ENCODE results near the gene ZWILCH.
A peak's percentile ranks its signal among the peaks of the same experiment; 100 is the strongest.
"Not testable (repeated sequence)": the region's sequence is repeated elsewhere in the genome, so short reads cannot be mapped to it uniquely, and the experiment has no call there.

Gene ZWILCH

GRCh38 chr15:66504563-66505429, at the start of gene ZWILCH, which contains the start of gene RPL4:
TSS of gene ZWILCH (plus strand) at chr15:66505326. CDS start at chr15:66505339, 13 bp downstream.
TSS of gene RPL4 (minus strand) at chr15:66504855. CDS start at chr15:66504790, 65 bp downstream.
- H3K9me3 Mint-ChIP-seq: no peaks in the 10 kb centered on the region
- peak within 1 kb of the TSS; percentile 99 for H3K27ac Mint-ChIP-seq
- H3K4me1 Mint-ChIP-seq (ENCODE audit: low read depth): peaks cover 41% of the 10 kb centered on the region
- DNase-seq (ENCODE audit: low spot score): peak; percentile 75
- H3K4me3 Mint-ChIP-seq: peak within 1 kb of the TSS; percentile 100
- no peaks in the 10 kb centered on the region for H3K27me3 Mint-ChIP-seq (ENCODE audit: low read depth)
- H3K36me3 Mint-ChIP-seq (ENCODE audit: low read depth): peaks cover 52% of the 10 kb centered on the region

- Mint-ChIP-seq H3K36me3 (ENCODE audit: low read depth) (peaks cover 36% of the 10 kb centered on the region), H3K27ac (no peak overlapping the region), H3K4me3 (no peak overlapping the region), H3K27me3 (ENCODE audit: low read depth) (no peaks in the 10 kb centered on the region), H3K4me1 (ENCODE audit: low read depth) (peaks cover 10% of the 10 kb centered on the region), H3K9me3 (no peaks in the 10 kb centered on the region)
- no peak for DNase-seq (ENCODE audit: low spot score)
Observed at GRCh38 chr15:66456211-66456610, 48.9 kb upstream of the ZWILCH start.

GRCh38 chr15:66459818-66460615, 45.1 kb upstream of the ZWILCH start:
- DNase-seq (ENCODE audit: low spot score): no peak
- peaks cover 42% of the 10 kb centered on the region for H3K36me3 Mint-ChIP-seq (ENCODE audit: low read depth)
- peaks cover 8% of the 10 kb centered on the region for H3K4me1 Mint-ChIP-seq (ENCODE audit: low read depth)
- H3K27me3 Mint-ChIP-seq (ENCODE audit: low read depth): no peaks in the 10 kb centered on the region
- H3K4me3 Mint-ChIP-seq: no peak overlapping the region
- peak overlapping the region; percentile 17 for H3K27ac Mint-ChIP-seq
- peaks cover 3% of the 10 kb centered on the region for H3K9me3 Mint-ChIP-seq

- H3K9me3 Mint-ChIP-seq; DNase-seq (ENCODE audit: low spot score); H3K27ac Mint-ChIP-seq; H3K4me1 Mint-ChIP-seq (ENCODE audit: low read depth); H3K27me3 Mint-ChIP-seq (ENCODE audit: low read depth); H3K4me3 Mint-ChIP-seq: not testable (repeated sequence)
- peaks cover 43% of the 10 kb centered on the region for H3K36me3 Mint-ChIP-seq (ENCODE audit: low read depth)
Observed at GRCh38 chr15:66461294-66461693, 43.8 kb upstream of the ZWILCH start.

GRCh38 chr15:66461917-66462316, 43.2 kb upstream of the ZWILCH start:
- peaks cover 3% of the 10 kb centered on the region for H3K9me3 Mint-ChIP-seq
- peaks cover 47% of the 10 kb centered on the region for H3K36me3 Mint-ChIP-seq (ENCODE audit: low read depth)
- H3K4me1 Mint-ChIP-seq (ENCODE audit: low read depth): peaks cover 8% of the 10 kb centered on the region
- no peaks in the 10 kb centered on the region for H3K27me3 Mint-ChIP-seq (ENCODE audit: low read depth)
- no peak overlapping the region for H3K27ac Mint-ChIP-seq
- no peak for DNase-seq (ENCODE audit: low spot score)
- no peak overlapping the region for H3K4me3 Mint-ChIP-seq

GRCh38 chr15:66462627-66463026, 42.5 kb upstream of the ZWILCH start:
- H3K4me3 Mint-ChIP-seq: no peak overlapping the region
- no peak overlapping the region for H3K27ac Mint-ChIP-seq
- H3K4me1 Mint-ChIP-seq (ENCODE audit: low read depth): peaks cover 11% of the 10 kb centered on the region
- peaks cover 51% of the 10 kb centered on the region for H3K36me3 Mint-ChIP-seq (ENCODE audit: low read depth)
- no peaks in the 10 kb centered on the region for H3K27me3 Mint-ChIP-seq (ENCODE audit: low read depth)
- peaks cover 3% of the 10 kb centered on the region for H3K9me3 Mint-ChIP-seq
- DNase-seq (ENCODE audit: low spot score): no peak

DNA sequence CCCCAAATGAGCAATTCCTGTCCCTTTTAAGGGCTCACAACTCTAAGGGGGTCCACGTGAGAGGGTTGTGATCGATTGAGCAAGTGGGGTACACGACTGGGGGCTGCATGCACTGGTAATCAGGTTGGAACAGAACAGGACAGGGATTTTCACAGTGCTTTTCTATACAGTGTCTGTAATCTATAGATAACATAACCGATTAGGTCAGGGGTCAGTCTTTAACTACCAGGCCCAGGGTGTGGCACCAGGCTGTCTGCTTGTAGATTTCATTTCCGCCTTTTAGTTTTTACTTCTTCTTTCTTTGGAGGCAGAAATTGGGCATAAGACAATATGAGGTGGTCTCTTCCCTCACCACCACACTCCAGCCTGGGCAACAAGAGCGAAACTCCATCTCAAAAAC, 39.8 kb upstream of the ZWILCH start:
- DNase-seq (ENCODE audit: low spot score); H3K4me3 Mint-ChIP-seq; H3K4me1 Mint-ChIP-seq (ENCODE audit: low read depth); H3K27me3 Mint-ChIP-seq (ENCODE audit: low read depth); H3K9me3 Mint-ChIP-seq; H3K27ac Mint-ChIP-seq: not testable (repeated sequence)
- H3K36me3 Mint-ChIP-seq (ENCODE audit: low read depth): peaks cover 48% of the 10 kb centered on the region

- H3K27me3 Mint-ChIP-seq (ENCODE audit: low read depth); H3K4me3 Mint-ChIP-seq; H3K27ac Mint-ChIP-seq; H3K9me3 Mint-ChIP-seq; DNase-seq (ENCODE audit: low spot score): not testable (repeated sequence)
- H3K4me1 Mint-ChIP-seq (ENCODE audit: low read depth): peaks cover 17% of the 10 kb centered on the region
- H3K36me3 Mint-ChIP-seq (ENCODE audit: low read depth): peaks cover 40% of the 10 kb centered on the region
Observed at GRCh38 chr15:66467162-66468040, 37.7 kb upstream of the ZWILCH start.

GRCh38 chr15:66470825-66471224, 34.3 kb upstream of the ZWILCH start:
- Mint-ChIP-seq H3K36me3 (ENCODE audit: low read depth) (peaks cover 26% of the 10 kb centered on the region), H3K4me1 (ENCODE audit: low read depth) (peaks cover 36% of the 10 kb centered on the region), H3K4me3 (peak overlapping the region; percentile 29)
- not testable (repeated sequence) for H3K9me3 Mint-ChIP-seq; DNase-seq (ENCODE audit: low spot score); H3K27me3 Mint-ChIP-seq (ENCODE audit: low read depth); H3K27ac Mint-ChIP-seq

DNA sequence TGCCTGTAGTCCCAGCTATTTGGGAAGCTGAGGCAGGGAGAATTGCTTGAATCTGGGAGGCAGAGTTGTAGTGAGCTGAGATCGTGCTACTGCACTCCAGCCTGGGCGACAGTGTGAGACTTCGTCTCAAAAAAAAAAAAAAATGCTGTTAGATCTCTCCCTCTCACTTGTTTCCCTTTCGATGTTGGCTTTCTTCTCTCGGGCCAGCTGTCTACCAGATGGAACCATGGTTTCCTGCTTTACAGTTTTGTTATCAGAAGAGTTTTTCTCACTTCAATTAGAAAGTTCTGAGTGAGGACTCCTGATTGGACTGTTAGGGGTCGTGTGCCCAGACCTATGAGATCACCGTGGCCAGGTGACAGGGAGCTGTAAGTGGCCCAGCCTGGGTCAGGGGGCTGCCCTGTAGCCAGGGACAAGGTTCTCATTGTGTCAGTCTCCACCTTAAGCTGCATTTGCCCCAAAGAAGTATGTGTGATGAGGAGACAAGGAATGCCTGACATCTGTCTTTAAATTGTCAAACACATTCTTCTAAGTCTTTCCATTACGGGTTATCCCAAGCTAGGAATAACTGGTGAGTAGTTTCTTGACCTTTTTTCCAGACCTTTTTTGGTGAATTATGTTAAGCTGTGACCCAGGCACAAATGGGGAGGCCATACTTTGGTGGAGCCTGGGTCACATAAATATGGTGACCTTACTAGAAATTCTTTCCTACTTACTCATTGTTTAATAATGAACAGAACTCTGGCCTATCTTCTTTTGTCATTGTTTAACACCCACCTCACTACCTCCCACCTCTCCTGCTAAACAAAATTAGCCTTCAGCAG, 32.7 kb upstream of the ZWILCH start:
- no peaks in the 10 kb centered on the region for H3K9me3 Mint-ChIP-seq
- peak; percentile 38 for DNase-seq (ENCODE audit: low spot score)
- H3K27me3 Mint-ChIP-seq (ENCODE audit: low read depth): no peaks in the 10 kb centered on the region
- H3K27ac Mint-ChIP-seq: peak overlapping the region; percentile 91
- peak overlapping the region; percentile 78 for H3K4me3 Mint-ChIP-seq
- peaks cover 38% of the 10 kb centered on the region for H3K4me1 Mint-ChIP-seq (ENCODE audit: low read depth)
- H3K36me3 Mint-ChIP-seq (ENCODE audit: low read depth): peaks cover 15% of the 10 kb centered on the region

GRCh38 chr15:66474135-66474534, 31.0 kb upstream of the ZWILCH start:
- Mint-ChIP-seq H3K36me3 (ENCODE audit: low read depth) (peaks cover 15% of the 10 kb centered on the region), H3K27me3 (ENCODE audit: low read depth) (no peaks in the 10 kb centered on the region), H3K4me3 (no peak overlapping the region), H3K27ac (peak overlapping the region; percentile 32), H3K4me1 (ENCODE audit: low read depth) (peaks cover 38% of the 10 kb centered on the region), H3K9me3 (no peaks in the 10 kb centered on the region)
- no peak for DNase-seq (ENCODE audit: low spot score)

- no peak overlapping the region for H3K27ac Mint-ChIP-seq
- peaks cover 41% of the 10 kb centered on the region for H3K4me1 Mint-ChIP-seq (ENCODE audit: low read depth)
- no peaks in the 10 kb centered on the region for H3K9me3 Mint-ChIP-seq
- peaks cover 16% of the 10 kb centered on the region for H3K36me3 Mint-ChIP-seq (ENCODE audit: low read depth)
- no peak for DNase-seq (ENCODE audit: low spot score)
- no peaks in the 10 kb centered on the region for H3K27me3 Mint-ChIP-seq (ENCODE audit: low read depth)
- H3K4me3 Mint-ChIP-seq: no peak overlapping the region
Observed at GRCh38 chr15:66474963-66475362, 30.2 kb upstream of the ZWILCH start.

- Mint-ChIP-seq H3K9me3 (no peaks in the 10 kb centered on the region), H3K4me1 (ENCODE audit: low read depth) (peaks cover 32% of the 10 kb centered on the region), H3K36me3 (ENCODE audit: low read depth) (peaks cover 23% of the 10 kb centered on the region), H3K4me3 (no peak overlapping the region), H3K27ac (peak overlapping the region; percentile 9), H3K27me3 (ENCODE audit: low read depth) (no peaks in the 10 kb centered on the region)
- no peak for DNase-seq (ENCODE audit: low spot score)
Observed at GRCh38 chr15:66476535-66476934, 28.6 kb upstream of the ZWILCH start.

Data from T-helper 2 cell treated with Interferon-gamma antibody and Interleukin-4, amounts not matched to agents 5 μg/mL and 100 μg/mL, for 36 hours (primary cell).